RWPE1 (cell line): ENCODE measurements around the gene UBXN10.

Experiments
- CTCF ChIA-PET: fragments of 350-600 bp; sonication (Branson Sonifier 250); formaldehyde crosslinking; extraction: SDS; loops from one replicate; lab custom pipeline; 2021; lab: Yijun Ruan, JAX
- POLR2A ChIA-PET: fragments of 400-600 bp; formaldehyde crosslinking; extraction: SDS; loops from one replicate; lab custom pipeline; 2020; ENCODE audit warnings: antibody characterized with exemption; ENCODE audit not compliant: low non-redundant PET; lab: Yijun Ruan, JAX
- DNase-seq: peaks from one replicate; pipeline ENCODE4 v3.0.0; 2012; ENCODE audit warnings: low spot score
- H3K27ac ChIP-seq: fragments of 450-650 bp; 2 replicates; pipeline ENCODE4 v1.5.1; 2017
- CTCF ChIP-seq: fragments of 450-650 bp; conservative IDR thresholded peaks from 2 replicates; pipeline ENCODE4 v1.5.1; 2017; ENCODE audit warnings: low read depth, mild to moderate bottlenecking

Gene UBXN10

GRCh38 chr1:20234788-20235535 is 49.1 kb downstream of the UBXN10 start:
- no peak for DNase-seq
- H3K27ac ChIP-seq = no peak overlapping the region
- POLR2A ChIA-PET = no interaction called here
- TF ChIP-seq CTCF = no peak
- CTCF ChIA-PET = interaction anchor here (0.6 kb wide), 1 partner anchor 398 kb away, joined by 5 read pairs; no protein-coding TSS in a partner anchor

GRCh38 chr1:20237646-20238045 is 51.8 kb downstream of the UBXN10 start:
- ChIA-PET CTCF (interaction anchor here (0.6 to 0.8 kb wide), 3 partner anchors 138 to 256 kb away, joined by 3 read pairs; no protein-coding TSS in a partner anchor), POLR2A (no interaction called here)
- DNase-seq = no peak
- H3K27ac ChIP-seq = no peak overlapping the region
- no peak for TF ChIP-seq CTCF

GRCh38 chr1:20240012-20240411 is 54.1 kb downstream of the UBXN10 start:
- CTCF ChIA-PET = interaction anchor here (0.8 kb wide), 1 partner anchor 58 kb away, joined by 10 read pairs; no protein-coding TSS in a partner anchor
- no peak overlapping the region for H3K27ac ChIP-seq
- POLR2A ChIA-PET = no interaction called here
- no peak for TF ChIP-seq CTCF
- DNase-seq = no peak

GRCh38 chr1:20242890-20243479 is 57.1 kb downstream of the UBXN10 start:
- POLR2A ChIA-PET = no interaction called here
- no peak for TF ChIP-seq CTCF
- DNase-seq = no peak
- CTCF ChIA-PET = interaction anchor here (0.6 to 0.7 kb wide), 2 partner anchors 17 to 1214 kb away, joined by 3 read pairs; no protein-coding TSS in a partner anchor
- H3K27ac ChIP-seq = no peak overlapping the region
